Measurements from ENCODE around the gene CD164. TPM values are rescaled to one million over a fixed set of nuclear protein-coding genes. Genes with fewer than 3 reads are reported as not detected.
A peak's percentile ranks its signal among the peaks of the same experiment; 100 is the strongest.
"Not testable (repeated sequence)": the region's sequence is repeated elsewhere in the genome, so short reads cannot be mapped to it uniquely, and the experiment has no call there.

Gene CD164
- total RNA-seq, 1 donor from 2014 or later = 115 TPM

DNA sequence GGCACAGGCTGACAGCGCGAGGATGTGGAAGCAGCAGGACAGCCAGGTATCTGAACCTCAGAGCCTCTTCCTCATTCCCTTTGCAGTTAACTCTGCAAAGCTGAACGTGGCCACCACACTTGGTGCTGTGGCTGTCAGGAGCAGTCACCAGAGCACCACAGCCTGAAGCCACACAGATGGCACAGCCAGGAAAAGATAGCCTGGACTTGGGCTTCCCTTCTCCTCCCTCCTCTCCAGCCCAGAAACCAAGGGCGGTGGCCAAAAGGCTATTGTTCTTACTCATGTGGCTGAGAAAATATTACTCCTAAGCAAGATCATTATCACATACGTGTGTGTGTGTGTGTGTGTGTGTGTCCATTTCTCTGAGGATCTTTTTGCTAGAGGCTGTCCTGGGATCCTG lies 39.8 kb downstream of the CD164 start:
- no peak overlapping the region for H3K27ac ChIP-seq
- intact Hi-C loops (cut with DNase I) = no loop called here
- peak in 1 of 2 donors; percentile 32 for DNase-seq (ENCODE audit: extremely low spot score in 2 of 2)

DNA sequence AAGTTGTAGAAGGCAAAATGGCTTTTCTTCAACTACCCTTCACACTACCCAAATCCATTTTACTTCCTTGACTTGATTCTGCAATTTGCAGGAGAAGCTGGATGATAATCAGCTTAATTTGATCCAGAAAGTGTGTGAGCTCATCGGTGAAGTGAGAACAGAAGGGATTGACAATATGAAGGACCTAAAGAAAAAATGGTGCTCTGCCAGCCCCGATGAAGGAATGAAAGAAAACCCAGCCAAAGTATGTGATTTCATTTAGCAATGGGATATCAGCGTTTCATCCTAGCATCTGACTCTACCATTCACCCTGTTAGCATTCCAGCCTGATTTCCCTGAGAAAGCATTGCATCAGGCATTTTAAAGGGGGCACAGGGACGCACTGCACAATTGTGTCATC lies 41.5 kb downstream of the CD164 start:
- TF ChIP-seq POLR2AphosphoS5 (IDR thresholded peaks at IDR 0.05; ENCODE audit: insufficient read depth in 1 of 2, low read depth in 1 of 2) (no peak), POLR2A (IDR thresholded peaks at IDR 0.05) (no peak)
- TF ChIP-seq, protein P1, sequence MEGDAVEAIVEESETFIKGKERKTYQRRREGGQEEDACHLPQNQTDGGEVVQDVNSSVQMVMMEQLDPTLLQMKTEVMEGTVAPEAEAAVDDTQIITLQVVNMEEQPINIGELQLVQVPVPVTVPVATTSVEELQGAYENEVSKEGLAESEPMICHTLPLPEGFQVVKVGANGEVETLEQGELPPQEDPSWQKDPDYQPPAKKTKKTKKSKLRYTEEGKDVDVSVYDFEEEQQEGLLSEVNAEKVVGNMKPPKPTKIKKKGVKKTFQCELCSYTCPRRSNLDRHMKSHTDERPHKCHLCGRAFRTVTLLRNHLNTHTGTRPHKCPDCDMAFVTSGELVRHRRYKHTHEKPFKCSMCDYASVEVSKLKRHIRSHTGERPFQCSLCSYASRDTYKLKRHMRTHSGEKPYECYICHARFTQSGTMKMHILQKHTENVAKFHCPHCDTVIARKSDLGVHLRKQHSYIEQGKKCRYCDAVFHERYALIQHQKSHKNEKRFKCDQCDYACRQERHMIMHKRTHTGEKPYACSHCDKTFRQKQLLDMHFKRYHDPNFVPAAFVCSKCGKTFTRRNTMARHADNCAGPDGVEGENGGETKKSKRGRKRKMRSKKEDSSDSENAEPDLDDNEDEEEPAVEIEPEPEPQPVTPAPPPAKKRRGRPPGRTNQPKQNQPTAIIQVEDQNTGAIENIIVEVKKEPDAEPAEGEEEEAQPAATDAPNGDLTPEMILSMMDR (IDR thresholded peaks at IDR 0.05) = no peak
- intact Hi-C loops (cut with DNase I) = no loop called here

More for the DNA sequence above, 39.8 kb downstream of the CD164 start:
- no peaks in the 10 kb centered on the region for H3K36me3 ChIP-seq
- no peak overlapping the region for H3K4me3 ChIP-seq
- no peaks in the 10 kb centered on the region for H3K4me1 ChIP-seq
- H3K9me3 ChIP-seq = no peaks in the 10 kb centered on the region
- TF ChIP-seq POLR2A (IDR thresholded peaks at IDR 0.05) (no peak), POLR2AphosphoS5 (IDR thresholded peaks at IDR 0.05; ENCODE audit: insufficient read depth in 1 of 2, low read depth in 1 of 2) (no peak)
- TF ChIP-seq, protein P1 (IDR thresholded peaks at IDR 0.05) = no peak
- H3K27me3 ChIP-seq = no peaks in the 10 kb centered on the region

DNA sequence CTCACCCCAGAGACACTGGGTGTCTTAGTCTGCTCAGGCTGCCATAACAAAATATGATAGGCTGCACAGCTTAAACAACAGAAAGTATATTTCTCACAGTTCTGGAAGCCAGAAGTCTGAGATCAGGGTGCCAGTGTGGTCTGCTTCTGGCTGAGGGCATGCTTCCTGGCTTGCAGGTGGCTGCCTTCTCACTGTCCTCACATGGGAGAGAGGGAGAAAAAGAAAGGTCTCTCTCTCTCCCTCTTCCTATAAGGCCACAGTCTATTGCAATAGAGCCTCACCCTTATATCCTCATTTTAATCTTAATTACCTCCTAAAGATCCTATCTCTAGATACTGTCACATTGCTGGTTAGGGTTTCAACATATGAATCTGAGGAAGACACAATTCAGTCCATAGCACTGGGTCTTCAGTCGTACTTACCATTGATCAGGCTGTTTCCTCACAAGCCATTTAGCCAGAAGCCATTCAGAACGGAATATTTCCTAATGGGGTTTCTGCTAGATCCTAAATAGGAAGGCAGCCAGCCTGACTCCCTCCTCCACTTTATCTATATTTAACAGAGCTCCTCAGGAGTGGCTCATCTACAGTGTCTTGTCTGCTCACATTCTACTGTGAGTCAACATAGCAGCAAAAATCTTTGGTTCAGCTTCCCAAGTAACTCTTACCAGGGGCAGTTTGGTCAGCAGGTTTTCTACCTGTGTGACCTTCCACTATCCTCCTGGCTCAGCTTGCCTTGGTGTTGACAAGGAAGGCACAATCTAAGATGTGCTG lies 42.2 kb downstream of the CD164 start:
- H3K27me3 ChIP-seq = no peaks in the 10 kb centered on the region
- no peak overlapping the region for H3K4me3 ChIP-seq
- no peak for DNase-seq (ENCODE audit: extremely low spot score in 2 of 2)
- H3K27ac ChIP-seq = no peak overlapping the region
- no peaks in the 10 kb centered on the region for H3K36me3 ChIP-seq
- H3K9me3 ChIP-seq = no peaks in the 10 kb centered on the region
- H3K4me1 ChIP-seq = no peaks in the 10 kb centered on the region
- intact Hi-C loops (cut with DNase I) = no loop called here
- TF ChIP-seq POLR2AphosphoS5 (IDR thresholded peaks at IDR 0.05; ENCODE audit: insufficient read depth in 1 of 2, low read depth in 1 of 2) (no peak), POLR2A (IDR thresholded peaks at IDR 0.05) (no peak)
- TF ChIP-seq, protein P1 (IDR thresholded peaks at IDR 0.05) = no peak

More for the DNA sequence above, 41.5 kb downstream of the CD164 start:
- Histone ChIP-seq H3K4me1 (no peaks in the 10 kb centered on the region), H3K27me3 (no peaks in the 10 kb centered on the region), H3K4me3 (no peak overlapping the region), H3K9me3 (no peaks in the 10 kb centered on the region), H3K36me3 (no peaks in the 10 kb centered on the region), H3K27ac (no peak overlapping the region)
- DNase-seq (ENCODE audit: extremely low spot score in 2 of 2) = no peak

DNA sequence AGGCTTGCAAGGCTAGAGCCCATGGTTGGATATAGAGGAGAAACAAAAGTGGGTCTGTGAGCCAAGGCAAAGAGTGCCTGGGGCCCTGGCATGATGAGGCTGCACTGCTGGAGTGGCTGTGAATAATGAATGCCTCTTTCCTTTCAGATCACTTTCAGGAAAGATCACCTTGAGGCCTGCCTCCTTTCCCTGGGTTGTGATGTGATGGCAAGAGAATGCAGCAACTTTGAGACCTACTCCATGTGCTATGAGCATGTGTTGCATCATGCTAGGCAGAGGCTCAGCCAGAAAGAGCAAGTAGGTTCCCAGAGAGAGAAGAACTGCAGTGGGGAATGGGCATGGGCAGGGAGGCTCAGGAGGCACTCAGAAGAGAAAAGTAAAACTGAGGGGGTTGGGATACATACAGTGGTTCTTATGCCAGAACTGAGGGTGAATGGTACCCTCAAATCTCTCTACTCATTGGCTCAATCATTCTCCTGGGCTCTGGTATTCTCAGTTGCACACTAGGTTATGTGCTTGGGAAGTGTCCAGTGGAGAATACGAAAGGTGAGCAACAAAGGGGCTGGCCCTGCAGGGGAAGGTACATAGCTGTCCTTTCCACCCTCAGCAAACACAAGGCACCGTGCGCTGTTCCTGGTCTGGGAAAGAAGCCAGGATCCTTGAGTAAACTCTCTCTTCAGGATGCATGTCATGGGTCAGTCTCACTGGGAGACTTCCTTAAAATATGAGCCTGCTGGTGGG lies 45.9 kb downstream of the CD164 start:
- no peak overlapping the region for H3K4me3 ChIP-seq
- no peaks in the 10 kb centered on the region for H3K9me3 ChIP-seq
- intact Hi-C loops (cut with DNase I) = no loop called here
- no peaks in the 10 kb centered on the region for H3K36me3 ChIP-seq
- no peak for DNase-seq (ENCODE audit: extremely low spot score in 2 of 2)
- H3K27ac ChIP-seq = no peak overlapping the region
- H3K27me3 ChIP-seq = no peaks in the 10 kb centered on the region
- no peaks in the 10 kb centered on the region for H3K4me1 ChIP-seq
- TF ChIP-seq, protein P1 (IDR thresholded peaks at IDR 0.05) = no peak
- TF ChIP-seq POLR2AphosphoS5 (IDR thresholded peaks at IDR 0.05; ENCODE audit: insufficient read depth in 1 of 2, low read depth in 1 of 2) = no peak
- no peak for TF ChIP-seq POLR2A (IDR thresholded peaks at IDR 0.05)

DNA sequence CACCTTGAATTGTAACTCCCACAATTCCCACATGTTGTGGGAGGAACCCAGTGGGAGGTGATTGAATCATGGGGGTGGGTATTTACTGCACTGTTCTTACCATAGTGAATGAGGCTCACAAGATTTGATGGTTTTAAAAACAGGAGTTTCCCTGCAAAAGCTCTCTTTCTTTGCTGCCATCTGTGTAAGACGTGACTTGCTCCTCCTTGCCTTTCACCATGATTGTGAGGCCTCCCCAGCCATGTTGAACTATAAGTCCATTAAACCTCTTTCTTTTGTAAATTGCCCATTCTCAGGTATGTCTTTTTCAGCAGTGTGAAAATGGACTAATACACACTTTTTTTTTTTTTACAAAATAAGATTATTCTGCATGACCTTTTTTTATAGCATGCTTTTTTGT lies 48.4 kb downstream of the CD164 start:
- H3K27me3 ChIP-seq; H3K36me3 ChIP-seq; intact Hi-C loops (cut with DNase I); H3K9me3 ChIP-seq; H3K4me1 ChIP-seq; DNase-seq (ENCODE audit: extremely low spot score in 2 of 2); H3K27ac ChIP-seq; H3K4me3 ChIP-seq: not testable (repeated sequence)

All from vagina (tissue), 2 donors.